Measurements from ENCODE around the gene TAX1BP1.

The TAX1BP1 gene

DNA sequence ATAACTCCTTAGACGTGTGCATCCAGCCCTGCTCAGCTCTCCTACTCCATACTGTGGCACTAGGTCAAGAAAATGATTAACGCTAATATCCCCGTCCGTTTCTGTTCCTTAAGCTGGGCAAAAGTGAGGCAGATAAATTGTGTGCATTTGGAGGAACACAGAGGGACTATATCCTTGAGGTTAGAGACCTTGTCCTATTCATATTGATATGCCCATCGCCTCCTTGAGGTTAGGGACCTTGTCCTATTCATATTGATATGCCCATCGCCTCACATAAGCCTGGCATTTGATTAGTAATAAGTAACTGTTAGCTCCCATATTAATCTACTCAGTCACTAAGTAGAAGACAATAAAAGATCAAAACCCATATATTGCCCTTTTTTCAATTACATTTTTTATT is 12.9 kb upstream of the TAX1BP1 start:
- Histone ChIP-seq H3K36me3 (no peaks in the 10 kb centered on the region), H3K27me3 (no peaks in the 10 kb centered on the region), H3K4me1 (no peaks in the 10 kb centered on the region), H3K4me3 (no peak overlapping the region), H3K27ac (no peak overlapping the region), H3K9me3 (no peaks in the 10 kb centered on the region)
- intact Hi-C loops (cut with DNase I; ENCODE audit: low total_unique reads) = no loop called here
- no peak for DNase-seq
- TF ChIP-seq, protein P1, sequence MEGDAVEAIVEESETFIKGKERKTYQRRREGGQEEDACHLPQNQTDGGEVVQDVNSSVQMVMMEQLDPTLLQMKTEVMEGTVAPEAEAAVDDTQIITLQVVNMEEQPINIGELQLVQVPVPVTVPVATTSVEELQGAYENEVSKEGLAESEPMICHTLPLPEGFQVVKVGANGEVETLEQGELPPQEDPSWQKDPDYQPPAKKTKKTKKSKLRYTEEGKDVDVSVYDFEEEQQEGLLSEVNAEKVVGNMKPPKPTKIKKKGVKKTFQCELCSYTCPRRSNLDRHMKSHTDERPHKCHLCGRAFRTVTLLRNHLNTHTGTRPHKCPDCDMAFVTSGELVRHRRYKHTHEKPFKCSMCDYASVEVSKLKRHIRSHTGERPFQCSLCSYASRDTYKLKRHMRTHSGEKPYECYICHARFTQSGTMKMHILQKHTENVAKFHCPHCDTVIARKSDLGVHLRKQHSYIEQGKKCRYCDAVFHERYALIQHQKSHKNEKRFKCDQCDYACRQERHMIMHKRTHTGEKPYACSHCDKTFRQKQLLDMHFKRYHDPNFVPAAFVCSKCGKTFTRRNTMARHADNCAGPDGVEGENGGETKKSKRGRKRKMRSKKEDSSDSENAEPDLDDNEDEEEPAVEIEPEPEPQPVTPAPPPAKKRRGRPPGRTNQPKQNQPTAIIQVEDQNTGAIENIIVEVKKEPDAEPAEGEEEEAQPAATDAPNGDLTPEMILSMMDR (IDR thresholded peaks at IDR 0.05) = no peak

DNA sequence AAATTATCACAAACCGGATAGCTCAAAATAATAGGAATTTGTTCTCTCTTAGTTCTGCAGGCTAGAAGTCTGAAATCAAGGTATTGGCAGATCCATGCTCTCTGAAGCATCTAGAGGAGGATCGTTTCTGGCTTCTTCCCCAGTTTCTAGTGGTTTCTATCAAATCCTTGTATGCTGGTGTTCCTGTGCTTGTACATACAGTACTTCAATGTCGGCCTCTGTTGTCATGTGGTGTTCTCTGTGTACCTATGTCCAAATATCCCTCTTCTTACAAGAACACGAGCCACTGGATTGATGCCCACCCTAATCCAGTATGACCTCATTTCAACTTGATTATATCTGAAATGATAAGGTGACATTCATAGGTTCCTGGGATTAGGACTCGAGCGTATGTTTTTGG is 9.8 kb upstream of the TAX1BP1 start:
- no peak overlapping the region for H3K27ac ChIP-seq
- intact Hi-C loops (cut with DNase I; ENCODE audit: low total_unique reads) = no loop called here
- no peaks in the 10 kb centered on the region for H3K36me3 ChIP-seq
- TF ChIP-seq, protein P1 (IDR thresholded peaks at IDR 0.05) = no peak
- DNase-seq = no peak
- no peak overlapping the region for H3K4me3 ChIP-seq
- no peaks in the 10 kb centered on the region for H3K27me3 ChIP-seq
- no peaks in the 10 kb centered on the region for H3K4me1 ChIP-seq
- no peaks in the 10 kb centered on the region for H3K9me3 ChIP-seq

DNA sequence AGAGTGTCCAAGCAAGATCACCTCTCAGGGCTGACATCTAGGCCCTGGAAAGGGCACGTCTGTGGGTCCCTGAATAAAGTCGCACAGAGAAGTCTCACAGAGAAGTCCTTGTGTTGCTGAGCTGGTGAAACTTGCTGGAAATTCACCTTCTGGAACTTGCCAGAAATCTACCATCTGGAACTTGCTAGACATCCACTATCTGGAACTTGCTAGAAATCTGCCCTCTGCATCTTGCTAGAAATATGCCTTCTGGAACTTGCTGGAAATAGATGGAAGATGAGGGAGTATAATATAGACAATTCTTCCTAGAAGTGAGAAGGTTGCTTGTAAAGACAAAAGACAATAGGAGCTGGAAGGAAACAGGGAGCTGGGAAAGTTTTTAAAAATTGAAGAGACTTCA is 5.4 kb upstream of the TAX1BP1 start:
- no peak overlapping the region for H3K27ac ChIP-seq
- TF ChIP-seq, protein P1 (IDR thresholded peaks at IDR 0.05) = no peak
- H3K9me3 ChIP-seq = no peaks in the 10 kb centered on the region
- H3K27me3 ChIP-seq = no peaks in the 10 kb centered on the region
- H3K4me1 ChIP-seq = peaks cover 0 to 11% (median 0%) of the 10 kb centered on the region in 4 donors
- intact Hi-C loops (cut with DNase I; ENCODE audit: low total_unique reads) = no loop called here
- H3K4me3 ChIP-seq = no peak overlapping the region
- no peak for DNase-seq
- H3K36me3 ChIP-seq = no peaks in the 10 kb centered on the region

DNA sequence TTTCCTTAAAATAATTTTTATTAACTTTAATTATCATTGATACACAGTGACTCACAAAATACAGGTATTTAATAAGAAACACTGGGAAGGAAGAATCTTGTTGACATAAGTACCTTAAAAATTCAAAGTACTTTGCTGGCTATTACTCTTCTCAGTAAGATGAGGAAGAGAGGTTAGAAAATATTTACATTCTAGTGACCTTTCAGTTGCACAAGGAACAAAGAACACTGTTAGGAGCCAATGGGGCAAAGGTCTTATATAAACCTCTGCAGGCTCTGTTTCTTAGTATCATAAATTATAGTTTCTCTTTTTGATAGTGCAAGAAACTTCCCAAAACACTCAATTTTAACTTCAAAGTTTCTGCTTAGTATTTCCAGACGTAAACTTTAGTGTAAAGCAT is 4.8 kb upstream of the TAX1BP1 start:
- no peaks in the 10 kb centered on the region for H3K9me3 ChIP-seq
- TF ChIP-seq, protein P1 (IDR thresholded peaks at IDR 0.05) = no peak
- H3K4me1 ChIP-seq = peaks cover 0 to 11% (median 0%) of the 10 kb centered on the region in 4 donors
- intact Hi-C loops (cut with DNase I; ENCODE audit: low total_unique reads) = no loop called here
- H3K4me3 ChIP-seq = no peak overlapping the region
- H3K27ac ChIP-seq = no peak overlapping the region
- H3K36me3 ChIP-seq = no peaks in the 10 kb centered on the region
- DNase-seq = no peak
- no peaks in the 10 kb centered on the region for H3K27me3 ChIP-seq

DNA sequence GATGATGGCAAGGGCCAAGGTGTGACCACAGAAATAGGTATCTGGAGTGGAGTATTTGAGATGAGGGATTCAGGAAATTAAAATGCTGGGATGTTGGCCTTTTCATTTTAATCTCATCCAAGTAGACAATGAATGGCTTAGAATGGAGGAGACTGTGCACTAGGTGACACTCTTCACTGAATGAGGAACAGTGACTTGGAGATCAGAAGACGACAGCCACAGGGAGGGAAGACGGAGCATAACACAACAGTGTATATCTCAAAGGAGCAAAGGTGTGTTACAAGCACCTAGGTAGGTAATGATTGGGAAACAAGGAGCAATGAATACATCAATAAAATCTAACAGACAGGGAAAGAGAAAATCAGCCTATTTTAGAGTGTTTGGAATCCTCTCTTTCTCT is 4.1 kb upstream of the TAX1BP1 start:
- H3K4me1 ChIP-seq = peaks cover 0 to 11% (median 0%) of the 10 kb centered on the region in 4 donors
- intact Hi-C loops (cut with DNase I; ENCODE audit: low total_unique reads) = no loop called here
- DNase-seq = no peak

More for the DNA sequence above, 4.1 kb upstream of the TAX1BP1 start:
- Histone ChIP-seq H3K4me3 (no peak overlapping the region), H3K27ac (no peak overlapping the region), H3K36me3 (no peaks in the 10 kb centered on the region), H3K27me3 (no peaks in the 10 kb centered on the region), H3K9me3 (no peaks in the 10 kb centered on the region)
- TF ChIP-seq, protein P1 (IDR thresholded peaks at IDR 0.05) = no peak
